HG02759 (cell line): ENCODE data around the gene ATRX.
"Not testable (repeated sequence)": the region's sequence is repeated elsewhere in the genome, so short reads cannot be mapped to it uniquely, and the experiment has no call there.

Experiments used
- ATAC-seq: cut with Tn5 transposase; IDR thresholded peaks from one replicate; pipeline ENCODE4 v1.9.1; 2021; ENCODE audit warnings: mild to moderate bottlenecking, moderate library complexity; ENCODE audit not compliant: unreplicated experiment

The ATRX gene

GRCh38 chrX:77500164-77500563 lies 285.9 kb downstream of the ATRX start:
- ATAC-seq = not testable (repeated sequence)

GRCh38 chrX:77493677-77494553 lies 292.1 kb downstream of the ATRX start:
- no peak for ATAC-seq

DNA sequence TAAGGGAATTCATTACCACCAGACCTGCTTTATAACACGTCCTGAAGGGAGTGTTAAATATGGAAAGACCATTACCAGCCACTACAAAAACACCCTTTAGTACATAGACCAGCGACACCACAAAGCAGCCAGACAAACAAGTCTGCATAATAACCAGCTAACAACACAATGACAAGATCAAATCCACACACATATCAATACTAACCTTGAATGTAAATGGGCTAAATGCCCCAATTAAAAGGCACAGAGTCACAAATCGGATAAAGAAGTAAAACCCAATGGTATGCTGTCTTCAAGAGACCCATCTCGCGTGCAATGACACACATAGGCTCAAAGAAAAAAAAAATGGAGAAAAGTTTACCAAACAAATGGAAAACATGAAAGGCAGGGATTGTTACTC lies 302.0 kb downstream of the ATRX start:
- no peak for ATAC-seq

DNA sequence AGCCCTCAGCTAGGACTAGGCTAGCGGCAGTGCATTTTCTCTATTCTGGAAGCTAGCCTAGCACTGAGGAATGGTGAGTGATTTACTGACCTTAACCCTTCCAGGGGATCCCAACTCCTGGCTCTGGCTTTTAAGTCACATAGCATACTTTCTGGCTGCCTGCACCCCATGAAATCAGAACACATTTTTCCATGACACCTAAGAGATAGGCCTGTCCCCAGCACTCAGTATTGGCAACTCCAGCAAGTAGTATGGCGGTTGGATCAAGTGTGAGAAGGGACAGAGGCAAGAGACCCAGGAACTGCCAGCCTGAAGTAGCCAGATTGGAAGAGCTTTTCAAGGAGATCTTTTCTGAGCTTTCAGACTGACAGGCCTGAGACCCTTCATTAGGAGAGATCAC lies 330.6 kb downstream of the ATRX start:
- no peak for ATAC-seq
